Endothelial cell of umbilical vein (primary cell): Measurements from ENCODE around the gene GDF11. TPM values are rescaled to one million over a fixed set of nuclear protein-coding genes. Genes with fewer than 3 reads are reported as not detected.

Experiments
- BruUV-seq: library from RNA; stranded (reverse); fragments of 400-500 nt; replicated peaks from 2 replicates; lab custom pipeline; 2021; lab: Mats Ljungman, UMichigan
- CTCF ChIA-PET: fragments of 300-600, 350-600 bp; sonication (Branson Sonifier 250); formaldehyde crosslinking; loops from one replicate; lab custom pipeline; 2021; ENCODE audit warnings: antibody characterized with exemption, inconsistent platforms; lab: Charles Lee
- POLR2A ChIA-PET: fragments of 300-600, 350-600 bp; sonication (Branson Sonifier 250); formaldehyde crosslinking; loops from one replicate; lab custom pipeline; 2021; ENCODE audit warnings: antibody characterized with exemption, inconsistent platforms; lab: Charles Lee
- DNase-seq: peaks from one replicate; pipeline ENCODE4 v3.0.0-alpha.2; 2011; ENCODE audit warnings: low read depth, low spot score
- FAIRE-seq: peaks from 2 replicates; lab custom pipeline; 2011; peaks lifted over from hg19 to GRCh38; lab: Jason Lieb, UNC
- H2AFZ ChIP-seq: 2 replicates; pipeline ENCODE4 v1.6.0; 2012; ENCODE audit warnings: low read depth, low read length, control low read depth, inconsistent platforms
- H3K27ac ChIP-seq: 2 replicates; pipeline ENCODE4 v1.5.1; 2011; ENCODE audit warnings: low read depth, mild to moderate bottlenecking, control low read depth, low read length, moderate library complexity; ENCODE audit not compliant: insufficient read depth
- H3K27me3 ChIP-seq, 2 experiments: 2 replicates each; pipeline versions ENCODE4 v1.6.0 to v1.6.1; 2011; ENCODE audit warnings: low read length in 2 of 2, mixed read lengths in 1 of 2; ENCODE audit not compliant: control insufficient read depth in 2 of 2, insufficient read depth in 2 of 2
- H3K36me3 ChIP-seq, 2 experiments: 2 replicates in 1 of 2; 3 replicates in 1 of 2; pipeline ENCODE4 v1.5.1; 2011; ENCODE audit warnings: low read length in 2 of 2, mild to moderate bottlenecking in 1 of 2, moderate library complexity in 1 of 2; ENCODE audit not compliant: control insufficient read depth in 2 of 2, insufficient read depth in 2 of 2; ENCODE audit errors: extremely low read depth in 1 of 2
- H3K4me1 ChIP-seq: 3 replicates; pipeline ENCODE4 v1.5.1; 2011; ENCODE audit warnings: mild to moderate bottlenecking, low read length; ENCODE audit not compliant: control insufficient read depth, insufficient read depth; ENCODE audit errors: extremely low read depth
- H3K4me2 ChIP-seq: 2 replicates; pipeline ENCODE4 v1.6.1; 2011; ENCODE audit warnings: low read length, control low read depth, mixed read lengths; ENCODE audit not compliant: insufficient read depth
- H3K4me3 ChIP-seq, 3 experiments: fragments of 200-600 bp in 1 of 3; sonication (generic), shearing (Covaris generic) in 1 of 3; replicated peaks in 1 of 3; 2 replicates each; pipeline ENCODE4 v1.5.1; 2011 to 2016; ENCODE audit warnings: control low read depth in 3 of 3, low read length in 3 of 3, mild to moderate bottlenecking in 2 of 3, inconsistent platforms in 1 of 3, low read depth in 1 of 3, moderate library complexity in 1 of 3; ENCODE audit not compliant: insufficient read depth in 1 of 3
- H3K79me2 ChIP-seq: 2 replicates; pipeline ENCODE4 v1.6.0; 2012; ENCODE audit warnings: low read length, inconsistent platforms; ENCODE audit not compliant: control insufficient read depth, insufficient read depth
- H3K9ac ChIP-seq: replicated peaks from 2 replicates; pipeline ENCODE3; 2011; ENCODE audit warnings: low read length, control low read depth; ENCODE audit not compliant: insufficient read depth; ENCODE audit errors: extremely low read depth
- H3K9me1 ChIP-seq: replicated peaks from 3 replicates; pipeline ENCODE4 v1.6.0; 2011; ENCODE audit warnings: mild to moderate bottlenecking, low read length; ENCODE audit not compliant: control insufficient read depth, insufficient read depth; ENCODE audit errors: extremely low read depth
- H3K9me3 ChIP-seq: replicated peaks from 2 replicates; pipeline ENCODE4 v1.5.1; 2012; ENCODE audit warnings: low read length, inconsistent platforms; ENCODE audit not compliant: control insufficient read depth, insufficient read depth
- H4K20me1 ChIP-seq: replicated peaks from 2 replicates; pipeline ENCODE3; 2011; ENCODE audit warnings: mild to moderate bottlenecking, low read length; ENCODE audit not compliant: control insufficient read depth, insufficient read depth; ENCODE audit errors: extremely low read depth
- CTCF ChIP-seq, 2 donors: IDR thresholded peaks; 1 replicate in 1 of 2; 2 replicates in 1 of 2; pipeline ENCODE4 v1.5.1; 2011; ENCODE audit warnings: low read length in 2 of 2, mild to moderate bottlenecking in 2 of 2, moderate library complexity in 2 of 2, control low read depth in 1 of 2, inconsistent platforms in 1 of 2, low read depth in 1 of 2; ENCODE audit not compliant: insufficient read depth in 1 of 2; ENCODE audit errors: extremely low read depth in 1 of 2
- EZH2 ChIP-seq: IDR thresholded peaks from 2 replicates; pipeline ENCODE4 v1.6.1; 2012; ENCODE audit warnings: borderline replicate concordance, low read depth, mild to moderate bottlenecking, moderate library complexity, low read length, inconsistent platforms; ENCODE audit not compliant: severe bottlenecking
- GATA2 ChIP-seq: IDR thresholded peaks from 2 replicates; pipeline ENCODE4 v1.7.0; 2011; ENCODE audit warnings: low read depth, mild to moderate bottlenecking, moderate library complexity, mixed read lengths, low read length; ENCODE audit not compliant: insufficient read length, insufficient read depth
- POLR2A ChIP-seq: IDR thresholded peaks from 2 replicates; pipeline ENCODE4 v1.6.1; 2012; ENCODE audit warnings: low read depth, mild to moderate bottlenecking, control low read depth, low read length
- dilution Hi-C: fragments of 300-500 bp; cut with MboI; formaldehyde crosslinking; loops from one replicate; pipeline ENCODE4 v1.15.0; 2019; ENCODE audit warnings: low sequenced_read_pairs; ENCODE audit not compliant: extremely low pct_ligation_motif_present
- intact Hi-C: fragments of 100-400 bp; cut with micrococcal nuclease; formaldehyde crosslinking; loops from one replicate; pipeline ENCODE4 v1.10.0; 2022
- polyA plus RNA-seq, 4 experiments: library from polyadenylated mRNA; depleted of rRNA in 3 of 4; stranded (reverse) in 3 of 4; unstranded in 1 of 4; fragments of >200 nt; gene quantifications; 2 replicates each; pipeline versions ENCODE4 v1.2.1 to v1.2.3, GENCODE V29; 2011 to 2012; ENCODE audit warnings: missing spikeins in 1 of 4
- total RNA-seq: library from RNA; stranded (reverse); gene quantifications from 2 replicates; pipeline ENCODE4 v1.2.3, GENCODE V29; 2021
- TF ChIP-seq, protein P1 (sequence below): IDR thresholded peaks from 2 replicates; pipeline ENCODE4 v1.6.1; 2011; ENCODE audit not compliant: insufficient read depth, insufficient read length

Gene GDF11
- total and polyA plus RNA-seq, 2 donors (not counting 3 experiments of a cell fraction or from before 2014, with no cell fraction given), result 10.0 to 18.7 TPM

- Histone ChIP-seq H3K27ac (no peak overlapping the region), H3K4me2 (no peak overlapping the region), H3K36me3 (peaks cover 9 to 20% of the 10 kb centered on the region in 2 experiments), H3K79me2 (peaks cover 10% of the 10 kb centered on the region), H2AFZ (no peak overlapping the region), H3K4me3 (no peak overlapping the region), H3K27me3 (no peaks in the 10 kb centered on the region), H3K9me3 (no peaks in the 10 kb centered on the region), H3K9ac (no peak overlapping the region), H3K4me1 (no peaks in the 10 kb centered on the region), H4K20me1 (no peaks in the 10 kb centered on the region), H3K9me1 (no peaks in the 10 kb centered on the region)
- TF ChIP-seq CTCF (IDR thresholded peaks at IDR 0.05; ENCODE audit: extremely low read depth in 1 of 2, insufficient read depth in 1 of 2, low read depth in 1 of 2, low read length in 2 of 2) (no peak), POLR2A (no peak)
- intact Hi-C loops, result no loop called here
- no TSS peak for BruUV-seq
- ChIA-PET POLR2A (no interaction called here), CTCF (no interaction called here)
- no peak for FAIRE-seq
- no peak for DNase-seq
- dilution Hi-C loops, result no loop called here
Measured at GRCh38 chr12:55777856-55778255, 34.9 kb downstream of the GDF11 start.

DNA sequence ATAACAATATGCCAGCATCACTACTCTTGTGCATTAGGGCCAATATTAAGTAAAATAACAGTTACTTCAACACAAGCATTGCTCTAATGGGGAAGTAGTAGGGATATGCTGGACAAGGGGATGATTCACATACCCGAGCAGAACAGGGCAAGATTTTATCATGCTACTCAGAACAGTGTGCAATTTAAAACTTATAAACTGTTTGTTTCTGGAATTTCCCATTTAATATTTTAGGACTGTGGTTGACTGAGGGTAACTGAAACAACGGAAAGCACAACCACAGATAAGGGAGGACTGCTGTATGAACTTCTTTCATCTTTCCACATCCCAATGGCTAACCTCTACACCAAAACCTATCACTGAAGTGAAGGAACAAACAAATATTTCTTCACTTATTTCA is 37.8 kb downstream of the GDF11 start:
- no peaks in the 10 kb centered on the region for H3K4me1 ChIP-seq
- H3K9ac ChIP-seq, result no peak overlapping the region
- H2AFZ ChIP-seq, result no peak overlapping the region
- TF ChIP-seq EZH2 (no peak), GATA2 (no peak)
- TF ChIP-seq, protein P1, sequence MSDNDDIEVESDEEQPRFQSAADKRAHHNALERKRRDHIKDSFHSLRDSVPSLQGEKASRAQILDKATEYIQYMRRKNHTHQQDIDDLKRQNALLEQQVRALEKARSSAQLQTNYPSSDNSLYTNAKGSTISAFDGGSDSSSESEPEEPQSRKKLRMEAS, result no peak
- H3K4me3 ChIP-seq, result no peak overlapping the region
- no peaks in the 10 kb centered on the region for H3K27me3 ChIP-seq
- H3K9me3 ChIP-seq, result no peaks in the 10 kb centered on the region
- peaks cover 10 to 29% of the 10 kb centered on the region in 2 experiments for H3K36me3 ChIP-seq
- POLR2A ChIA-PET, result interaction anchor here (0.7 kb wide), 1 partner anchor 1180 kb away, joined by 4 read pairs; no protein-coding TSS in a partner anchor
- no peak overlapping the region for H3K4me2 ChIP-seq
- H3K27ac ChIP-seq, result no peak overlapping the region
- dilution Hi-C loops (no loop called here), intact Hi-C loops (no loop called here)
- FAIRE-seq (no peak), DNase-seq (no peak)
- no peaks in the 10 kb centered on the region for H4K20me1 ChIP-seq
- CTCF ChIA-PET, result interaction anchor here (1.0 kb wide), 1 partner anchor 160 kb away, joined by 3 read pairs; no protein-coding TSS in a partner anchor
- H3K79me2 ChIP-seq, result peaks cover 8% of the 10 kb centered on the region
- BruUV-seq, result no TSS peak
- no peaks in the 10 kb centered on the region for H3K9me1 ChIP-seq
